Measurements from ENCODE around the gene VIPR1.

Gene VIPR1

GRCh38 chr3:42493798-42494151, 8.7 kb upstream of the VIPR1 start:
- FAIRE-seq = no peak

DNA sequence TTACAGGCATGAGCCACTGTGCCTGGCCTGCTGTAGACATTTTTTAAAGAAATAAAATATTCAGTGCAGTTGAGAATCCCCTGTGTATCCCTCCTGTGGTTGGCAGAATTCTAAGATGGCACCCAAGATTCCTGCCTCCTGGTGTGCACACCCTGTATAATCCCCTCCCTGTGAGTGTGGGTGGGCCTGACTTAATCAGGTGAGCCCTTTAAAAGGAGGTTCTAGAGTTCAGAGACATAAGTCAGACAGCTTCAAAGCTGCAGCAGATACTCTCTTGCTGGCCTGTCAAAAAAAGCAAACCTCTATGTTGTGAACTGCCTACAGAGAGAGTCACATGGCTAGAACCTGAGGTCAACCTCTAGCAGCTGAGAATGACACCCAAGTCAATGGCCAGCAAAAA, 7.0 kb upstream of the VIPR1 start:
- no peak for FAIRE-seq

- no peak for FAIRE-seq
Measured at GRCh38 chr3:42497009-42497731, 5.3 kb upstream of the VIPR1 start.

- no peak for FAIRE-seq
Measured at GRCh38 chr3:42498034-42498433, 4.4 kb upstream of the VIPR1 start.

DNA sequence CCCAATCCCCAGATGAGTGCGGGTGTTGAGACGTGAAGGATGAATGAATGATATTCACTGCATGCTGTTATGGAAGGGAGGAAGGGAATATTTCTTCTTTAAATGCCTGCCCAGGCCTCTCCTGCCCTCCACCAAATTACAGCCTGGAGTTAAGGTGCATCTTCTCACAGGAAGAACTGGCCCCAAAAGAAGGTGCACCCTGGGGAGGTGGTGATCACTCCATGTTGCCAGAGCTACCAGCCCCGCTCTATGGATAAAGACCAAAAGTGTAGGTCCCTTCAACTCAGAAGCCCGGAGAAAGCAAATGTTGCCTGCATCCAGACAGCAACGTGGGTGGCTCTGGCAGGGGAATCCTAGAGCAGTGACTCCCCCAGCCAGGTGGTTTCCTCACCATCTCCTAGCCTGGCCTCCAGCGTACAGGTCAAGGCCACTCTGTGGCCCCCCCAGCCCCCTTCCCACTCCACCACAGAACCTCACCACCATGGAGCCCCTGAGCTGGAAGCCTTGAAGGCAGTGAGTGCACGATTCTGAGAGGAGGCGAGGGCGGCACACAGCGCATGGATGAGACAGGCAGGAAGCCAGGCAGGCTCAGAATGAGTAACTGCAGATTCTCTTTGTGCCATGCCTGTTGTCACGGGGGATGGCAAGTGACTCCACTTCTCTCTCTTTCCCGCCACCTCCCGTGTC, 3.5 kb upstream of the VIPR1 start:
- no peak for FAIRE-seq

DNA sequence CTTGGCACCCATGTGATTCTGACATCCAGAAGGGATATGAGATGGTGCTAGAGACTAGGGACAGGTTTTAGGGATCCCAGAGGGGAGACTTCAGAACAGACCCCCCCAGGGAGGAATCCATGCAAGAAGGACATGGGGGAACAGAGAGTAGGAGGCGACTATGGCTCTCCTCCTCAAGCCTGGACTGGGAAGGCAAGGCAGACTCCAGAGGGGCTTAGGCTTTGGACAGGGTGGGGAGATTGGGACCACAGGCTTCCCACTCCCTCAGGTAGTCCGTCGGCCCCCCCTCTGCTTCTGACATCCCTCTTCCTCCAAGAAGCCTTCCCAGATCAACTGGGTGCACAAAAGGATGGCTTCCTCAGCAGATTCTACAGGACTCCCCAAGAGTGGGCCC, 3.0 kb upstream of the VIPR1 start:
- no peak for FAIRE-seq

DNA sequence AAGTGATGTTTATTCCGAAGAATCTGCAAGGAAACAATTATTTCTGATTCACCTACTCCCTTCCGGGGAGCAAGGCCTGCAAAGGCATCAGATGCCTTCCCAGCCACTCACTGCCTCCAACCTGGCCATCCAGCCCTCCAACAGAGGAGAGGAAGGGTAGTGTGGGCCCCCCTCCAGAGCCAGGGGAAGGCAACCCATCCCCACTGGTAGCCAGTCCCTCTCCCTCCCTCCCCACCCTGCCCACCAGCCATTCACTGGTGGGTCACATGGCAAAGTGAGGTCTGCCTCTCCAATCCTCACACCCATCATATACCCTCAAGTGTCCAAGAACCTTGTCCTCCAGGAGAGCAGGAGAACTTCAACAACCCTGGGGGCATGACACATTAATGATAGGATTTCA, 2.4 kb upstream of the VIPR1 start:
- no peak for FAIRE-seq

- no peak for FAIRE-seq
Measured at GRCh38 chr3:42500909-42501308, 1.5 kb upstream of the VIPR1 start.

DNA sequence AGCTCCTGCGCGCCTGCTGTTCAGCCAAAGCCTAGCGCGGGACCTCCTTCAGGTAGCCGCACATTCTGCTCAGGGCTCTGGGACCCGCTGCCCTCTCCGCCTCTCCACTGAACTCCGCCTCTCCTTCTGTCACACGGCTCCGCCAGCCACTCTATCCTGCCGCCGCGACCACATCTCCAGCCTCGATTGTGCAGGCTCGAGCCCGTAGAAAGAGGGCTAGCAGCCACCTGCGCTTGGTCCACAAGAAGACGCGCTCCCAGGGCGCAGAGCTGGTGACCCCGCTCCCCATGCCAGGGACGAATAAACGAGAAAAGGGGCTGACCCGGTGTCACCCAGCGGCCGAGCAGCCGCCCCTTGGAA, 1.1 kb upstream of the VIPR1 start:
- FAIRE-seq = no peak

DNA sequence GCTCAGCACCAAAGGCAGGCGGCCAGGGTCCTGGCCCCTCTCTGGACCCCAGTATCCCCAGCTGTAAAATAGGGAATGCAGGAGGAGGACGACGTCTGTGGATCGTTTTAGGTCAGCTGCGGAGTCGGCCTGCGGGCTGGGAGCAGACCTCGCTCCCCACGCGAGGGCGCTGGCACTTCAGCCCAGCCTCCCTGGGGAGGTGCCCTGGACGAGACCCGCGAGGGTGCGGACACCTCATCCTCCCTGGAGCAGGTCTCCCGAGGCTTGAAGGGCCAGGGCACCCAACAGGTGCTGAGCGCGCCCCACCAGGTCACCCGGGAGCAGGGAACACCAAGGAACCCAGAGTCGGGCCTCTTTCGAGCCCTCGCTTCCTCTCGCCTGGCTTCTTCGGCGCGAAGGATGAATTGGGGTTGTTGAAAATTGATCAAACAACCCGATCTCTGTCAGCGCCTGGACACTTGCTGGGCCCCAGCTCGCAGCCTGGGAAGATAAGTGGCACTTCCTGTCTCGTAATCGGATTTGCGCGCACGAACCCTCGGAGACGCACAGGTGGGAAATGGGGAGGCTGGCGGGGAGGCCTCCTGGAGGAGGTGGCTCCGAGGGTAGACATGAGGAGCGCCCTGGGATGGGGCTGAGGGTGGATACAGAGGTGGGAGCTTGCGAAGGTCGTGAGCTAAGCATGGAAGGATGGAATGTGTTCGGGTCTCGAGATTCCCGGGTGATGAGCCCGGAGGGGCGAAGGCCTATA, 588 bp upstream of the VIPR1 start:
- no peak for FAIRE-seq

DNA sequence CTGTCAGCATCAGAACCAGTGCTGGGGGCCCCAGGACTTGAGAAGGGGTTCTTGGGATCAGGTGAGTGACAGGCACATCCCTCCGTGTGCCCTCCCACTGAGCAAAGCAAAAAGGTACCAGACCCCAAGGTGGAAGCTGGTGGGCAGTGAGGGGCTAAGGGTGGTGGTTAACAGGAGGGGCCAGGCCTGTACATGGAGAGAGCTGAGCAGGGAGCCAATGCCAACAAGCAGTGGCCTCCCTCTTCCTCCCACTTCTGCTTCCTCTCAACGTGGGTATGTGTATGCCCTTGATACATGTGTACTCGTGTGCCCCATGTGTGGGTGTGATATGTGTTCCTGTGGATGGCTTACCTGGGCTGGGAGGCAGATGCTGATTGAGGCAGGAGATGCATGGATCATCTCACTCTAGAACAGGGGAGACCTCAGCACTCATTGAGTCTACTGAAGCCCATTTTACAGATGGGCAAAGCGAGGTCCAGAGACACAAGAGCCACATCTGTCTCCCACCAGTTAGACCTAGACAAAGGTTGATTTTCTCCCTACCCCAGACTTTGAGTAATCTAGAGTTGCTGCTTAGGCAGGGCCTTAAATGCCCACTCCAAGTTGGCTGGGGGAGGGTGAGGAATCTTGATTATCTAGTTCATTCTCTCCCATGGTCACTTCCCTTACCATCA, 945 bp downstream of the VIPR1 start:
- no peak for FAIRE-seq

DNA sequence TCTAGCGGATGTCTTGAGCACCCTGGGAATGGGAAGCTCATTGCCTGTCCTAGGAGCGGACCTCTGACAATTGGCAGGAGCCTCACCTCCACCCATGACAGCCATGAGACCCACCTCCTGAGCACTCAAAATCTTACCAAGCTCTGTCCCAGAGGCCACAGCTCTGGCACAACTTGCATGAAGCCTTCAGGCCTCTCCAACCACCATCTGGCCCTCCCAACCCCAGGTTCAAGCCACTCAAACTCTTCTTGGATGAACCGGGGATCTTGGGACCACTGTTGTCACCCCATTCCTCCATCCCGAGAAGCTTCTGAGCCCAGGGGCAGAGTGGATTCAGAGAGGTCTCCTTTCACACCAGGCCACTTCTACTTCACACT, 1.5 kb downstream of the VIPR1 start:
- no peak for FAIRE-seq

- no peak for FAIRE-seq
Measured at GRCh38 chr3:42504334-42505127, 2.1 kb downstream of the VIPR1 start.

DNA sequence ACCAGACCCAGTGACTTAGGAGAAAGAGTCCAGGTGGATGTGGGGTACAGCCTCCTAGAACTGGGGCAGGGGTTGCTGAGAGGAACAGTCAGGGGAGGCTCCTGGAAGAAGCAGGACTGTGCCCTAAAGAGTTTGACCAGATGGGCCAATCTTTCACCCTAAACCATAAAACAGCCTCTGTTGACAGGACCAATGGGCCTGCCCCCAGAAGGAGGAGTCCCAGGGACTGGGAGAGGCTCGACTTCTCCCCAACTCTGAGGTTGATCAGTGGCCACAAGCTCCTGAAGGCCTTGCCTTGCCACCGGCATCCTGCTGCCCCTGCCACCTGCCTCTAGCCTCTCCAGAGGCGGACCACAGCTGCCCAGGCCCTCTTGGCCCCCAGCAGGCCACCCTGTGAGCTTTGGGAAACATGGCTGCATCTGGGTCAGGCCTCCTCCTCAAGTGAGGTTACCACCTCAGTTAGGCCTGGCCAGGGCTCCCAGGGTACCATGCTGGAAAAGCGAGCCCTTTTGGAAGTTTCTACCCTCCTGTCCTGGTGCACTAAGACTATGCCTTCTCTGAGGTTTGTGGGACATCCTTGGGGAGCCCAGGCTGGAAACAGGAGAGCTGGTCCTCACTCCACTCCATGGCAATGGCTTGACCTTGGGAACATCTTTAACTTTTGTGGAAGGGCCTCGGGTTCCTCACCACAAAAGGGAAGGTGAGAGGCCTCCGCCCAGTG, 2.8 kb downstream of the VIPR1 start:
- FAIRE-seq = no peak

- no peak for FAIRE-seq
Measured at GRCh38 chr3:42505849-42506410, 3.5 kb downstream of the VIPR1 start.

DNA sequence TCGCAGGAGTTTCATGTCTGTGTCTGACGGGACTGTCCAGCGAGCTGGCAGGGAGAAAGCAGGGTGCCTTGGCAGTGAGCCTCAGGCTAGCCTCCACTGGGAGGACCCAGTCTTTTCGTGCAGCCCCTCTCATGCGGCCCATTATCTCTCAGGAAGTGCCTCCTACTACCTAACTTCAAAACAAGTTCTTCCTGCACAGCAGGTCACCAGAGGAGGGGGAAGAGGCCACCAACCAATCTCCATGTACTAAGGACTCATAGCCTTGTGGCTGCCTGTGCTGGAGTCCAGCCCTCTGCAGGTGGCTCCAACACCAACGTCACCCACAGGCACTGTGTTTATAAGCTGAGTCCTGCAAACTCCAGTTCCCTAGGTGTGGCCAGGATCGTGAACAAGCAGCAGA, 4.8 kb downstream of the VIPR1 start:
- FAIRE-seq = no peak

- FAIRE-seq = no peak
Measured at GRCh38 chr3:42507761-42508335, 5.4 kb downstream of the VIPR1 start.

DNA sequence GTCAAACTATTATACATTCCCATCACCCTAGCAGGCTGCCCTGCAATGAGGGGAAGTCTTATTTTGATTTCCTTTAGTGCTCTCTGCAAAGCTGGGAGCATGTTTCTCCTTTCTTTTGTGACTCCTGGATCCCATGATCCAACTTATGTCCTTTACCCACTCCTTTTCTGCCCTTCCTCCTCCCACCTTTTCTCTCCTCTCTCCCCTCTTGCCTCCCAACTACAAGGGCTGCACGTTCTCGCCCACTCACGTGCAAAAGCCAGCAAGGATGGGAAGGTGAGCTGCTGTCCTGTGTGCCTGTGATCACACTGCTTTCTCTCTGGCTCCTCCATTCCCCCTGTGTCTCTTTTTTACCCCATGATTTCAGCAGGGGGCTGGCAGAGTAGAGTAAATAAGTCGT, 6.1 kb downstream of the VIPR1 start:
- FAIRE-seq = no peak

GRCh38 chr3:42509111-42509510, 6.7 kb downstream of the VIPR1 start:
- no peak for FAIRE-seq

DNA sequence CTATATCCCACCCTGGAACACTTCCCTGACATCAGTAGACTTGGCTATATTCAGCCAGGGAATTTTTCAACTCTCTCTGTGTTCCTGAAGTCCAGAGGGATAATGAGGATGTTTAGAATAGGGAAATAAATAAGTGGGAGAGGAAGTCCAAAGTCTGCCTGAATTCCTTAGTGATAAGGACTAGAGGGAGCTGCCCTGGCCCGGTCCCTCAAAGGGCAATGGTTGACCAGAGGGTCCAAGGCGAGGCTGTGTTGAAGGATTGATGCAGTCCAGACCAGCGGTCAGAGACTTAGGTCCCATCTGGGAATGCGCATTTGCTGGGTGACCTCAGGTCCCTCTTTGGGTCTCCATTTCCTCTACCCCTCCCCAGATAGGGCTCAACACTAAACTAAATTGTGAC, 7.9 kb downstream of the VIPR1 start:
- FAIRE-seq = no peak

GRCh38 chr3:42511201-42511600, 8.8 kb downstream of the VIPR1 start:
- no peak for FAIRE-seq

- FAIRE-seq = no peak
Measured at GRCh38 chr3:42511736-42512135, 9.3 kb downstream of the VIPR1 start.
